WTC11 (cell line): ENCODE measurements around the gene GAB1.

Experiments used
- AR ChIP-seq: fragments of 250-450 bp; sonication (Bioruptor Pico); IDR thresholded peaks from 2 replicates; pipeline ENCODE4 v1.9.0; 2021; ENCODE audit warnings: mild to moderate bottlenecking
- MXD4 ChIP-seq: fragments of 250-450 bp; sonication (Bioruptor Pico); IDR thresholded peaks from 2 replicates; pipeline ENCODE4 v1.8.0; 2021; ENCODE audit warnings: mild to moderate bottlenecking, moderate library complexity, borderline replicate concordance
- SMAD4 ChIP-seq: sonication (generic); formaldehyde crosslinking; IDR thresholded peaks from 2 replicates; pipeline ENCODE4 v1.8.0; 2022; ENCODE audit warnings: mild to moderate bottlenecking, missing genetic modification reagents
- TP53 ChIP-seq: sonication (generic); formaldehyde crosslinking; IDR thresholded peaks from 2 replicates; pipeline ENCODE4 v1.8.1; 2023; ENCODE audit warnings: mild to moderate bottlenecking, missing genetic modification reagents
- ZNF232 ChIP-seq: sonication (generic); formaldehyde crosslinking; IDR thresholded peaks from 2 replicates; pipeline ENCODE4 v1.8.0; 2022; ENCODE audit warnings: mild to moderate bottlenecking, missing genetic modification reagents
- TF ChIP-seq, protein P1 (sequence below): fragments of 200-600 bp; IDR thresholded peaks from 2 replicates; pipeline ENCODE4 v1.8.0; 2022; ENCODE audit warnings: antibody characterized with exemption
- TF ChIP-seq, protein P2 (sequence below): sonication (generic); formaldehyde crosslinking; IDR thresholded peaks from 2 replicates; pipeline ENCODE4 v1.8.1; 2022; ENCODE audit warnings: low read depth, mild to moderate bottlenecking, moderate library complexity, missing genetic modification reagents, borderline replicate concordance

DNA sequence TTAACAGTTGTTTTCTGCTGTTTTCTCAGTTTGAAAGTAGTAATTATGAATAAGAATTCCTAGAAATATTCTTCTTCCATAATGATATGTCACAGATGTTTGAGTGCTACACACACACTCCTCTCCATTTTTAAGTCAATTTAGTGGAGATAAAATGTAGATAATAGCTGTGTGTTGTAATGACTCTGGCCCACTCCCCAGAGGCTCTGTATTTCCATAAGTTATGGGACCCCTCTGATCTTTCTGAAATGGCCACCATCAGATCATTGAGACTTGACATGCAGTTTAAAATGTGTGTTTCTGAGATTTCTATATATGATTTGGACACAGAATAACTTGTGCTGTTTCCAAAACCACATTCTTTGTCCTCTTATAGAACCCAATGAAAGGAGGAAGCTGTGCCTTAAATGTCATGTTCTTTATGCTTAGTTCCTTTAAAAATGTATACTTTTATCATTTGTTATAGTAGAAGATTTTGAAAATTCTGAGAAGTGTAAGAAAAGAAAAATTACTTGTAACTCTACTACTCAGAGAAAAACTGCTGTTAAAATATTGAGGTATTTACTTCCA is 46.4 kb downstream of the GAB1 start:
- TF ChIP-seq, protein P1, sequence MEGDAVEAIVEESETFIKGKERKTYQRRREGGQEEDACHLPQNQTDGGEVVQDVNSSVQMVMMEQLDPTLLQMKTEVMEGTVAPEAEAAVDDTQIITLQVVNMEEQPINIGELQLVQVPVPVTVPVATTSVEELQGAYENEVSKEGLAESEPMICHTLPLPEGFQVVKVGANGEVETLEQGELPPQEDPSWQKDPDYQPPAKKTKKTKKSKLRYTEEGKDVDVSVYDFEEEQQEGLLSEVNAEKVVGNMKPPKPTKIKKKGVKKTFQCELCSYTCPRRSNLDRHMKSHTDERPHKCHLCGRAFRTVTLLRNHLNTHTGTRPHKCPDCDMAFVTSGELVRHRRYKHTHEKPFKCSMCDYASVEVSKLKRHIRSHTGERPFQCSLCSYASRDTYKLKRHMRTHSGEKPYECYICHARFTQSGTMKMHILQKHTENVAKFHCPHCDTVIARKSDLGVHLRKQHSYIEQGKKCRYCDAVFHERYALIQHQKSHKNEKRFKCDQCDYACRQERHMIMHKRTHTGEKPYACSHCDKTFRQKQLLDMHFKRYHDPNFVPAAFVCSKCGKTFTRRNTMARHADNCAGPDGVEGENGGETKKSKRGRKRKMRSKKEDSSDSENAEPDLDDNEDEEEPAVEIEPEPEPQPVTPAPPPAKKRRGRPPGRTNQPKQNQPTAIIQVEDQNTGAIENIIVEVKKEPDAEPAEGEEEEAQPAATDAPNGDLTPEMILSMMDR, result no peak
- TF ChIP-seq TP53 (CRISPR knock-in tag) (no peak), SMAD4 (no peak), AR (CRISPR knock-in tag) (no peak), MXD4 (CRISPR knock-in tag) (no peak), ZNF232 (CRISPR knock-in tag) (no peak)
- TF ChIP-seq, protein P2, sequence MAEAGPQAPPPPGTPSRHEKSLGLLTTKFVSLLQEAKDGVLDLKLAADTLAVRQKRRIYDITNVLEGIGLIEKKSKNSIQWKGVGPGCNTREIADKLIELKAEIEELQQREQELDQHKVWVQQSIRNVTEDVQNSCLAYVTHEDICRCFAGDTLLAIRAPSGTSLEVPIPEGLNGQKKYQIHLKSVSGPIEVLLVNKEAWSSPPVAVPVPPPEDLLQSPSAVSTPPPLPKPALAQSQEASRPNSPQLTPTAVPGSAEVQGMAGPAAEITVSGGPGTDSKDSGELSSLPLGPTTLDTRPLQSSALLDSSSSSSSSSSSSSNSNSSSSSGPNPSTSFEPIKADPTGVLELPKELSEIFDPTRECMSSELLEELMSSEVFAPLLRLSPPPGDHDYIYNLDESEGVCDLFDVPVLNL (CRISPR knock-in tag), result no peak
